Vagina (tissue), 2 donors: ENCODE results near the gene IGF1. TPM values are rescaled to one million over a fixed set of nuclear protein-coding genes. Genes with fewer than 3 reads are reported as not detected.
A peak's percentile ranks its signal among the peaks of the same experiment; 100 is the strongest.

ENCODE experiments used
- DNase-seq, 2 donors: peaks; one replicate each; pipeline ENCODE4 v3.0.0-alpha.2; 2017; ENCODE audit errors: extremely low spot score in 2 of 2
- H3K27ac ChIP-seq: fragments of 200-600 bp; sonication (generic); one replicate; pipeline ENCODE4 v1.5.1; 2019
- H3K27me3 ChIP-seq: fragments of 200-600 bp; sonication (generic); one replicate; pipeline ENCODE4 v1.5.1; 2019
- H3K36me3 ChIP-seq, 2 donors: fragments of 200-600 bp; sonication (generic); one replicate each; pipeline ENCODE4 v1.5.1; 2017 to 2019
- H3K4me1 ChIP-seq: fragments of 200-600 bp; sonication (generic); one replicate; pipeline ENCODE4 v1.5.1; 2019
- H3K4me3 ChIP-seq, 2 donors: fragments of 200-600 bp; sonication (generic); 1 replicate in 1 of 2; 2 replicates in 1 of 2; pipeline ENCODE4 v1.5.1; 2016 to 2019
- H3K9me3 ChIP-seq: fragments of 200-600 bp; sonication (generic); one replicate; pipeline ENCODE4 v1.5.1; 2019
- POLR2A ChIP-seq, 2 donors: fragments of 450-650 bp; IDR thresholded peaks; one replicate each; pipeline ENCODE4 v1.6.1; 2017; ENCODE audit warnings: antibody characterized with exemption in 2 of 2, mild to moderate bottlenecking in 2 of 2, moderate library complexity in 2 of 2
- POLR2AphosphoS5 ChIP-seq, 2 donors: sonication (generic); formaldehyde crosslinking; IDR thresholded peaks; one replicate each; pipeline ENCODE4 v1.9.0; 2017; ENCODE audit warnings: antibody characterized with exemption in 2 of 2, mild to moderate bottlenecking in 2 of 2, low read depth in 1 of 2; ENCODE audit not compliant: insufficient read depth in 1 of 2
- intact Hi-C: fragments of 100-400 bp; cut with DNase I; formaldehyde crosslinking; loops from one replicate; pipeline ENCODE4 v1.15.1; 2023
- total RNA-seq: library from RNA; depleted of rRNA; stranded (reverse); fragments of >200 nt; gene quantifications from one replicate; pipeline ENCODE4 v1.2.3, GENCODE V29; 2016
- TF ChIP-seq, protein P1 (sequence below), 3 experiments: fragments of 450-650 bp in 2 of 3; fragments of 200-600 bp in 1 of 3; sonication (generic) in 1 of 3; IDR thresholded peaks; one replicate each; pipeline ENCODE4 v1.5.1; 2017 to 2019; ENCODE audit warnings: antibody characterized with exemption in 3 of 3, mild to moderate bottlenecking in 2 of 3, moderate library complexity in 2 of 3

IGF1 gene
- total RNA-seq, 1 donor from 2014 or later: 68.0 TPM

DNA sequence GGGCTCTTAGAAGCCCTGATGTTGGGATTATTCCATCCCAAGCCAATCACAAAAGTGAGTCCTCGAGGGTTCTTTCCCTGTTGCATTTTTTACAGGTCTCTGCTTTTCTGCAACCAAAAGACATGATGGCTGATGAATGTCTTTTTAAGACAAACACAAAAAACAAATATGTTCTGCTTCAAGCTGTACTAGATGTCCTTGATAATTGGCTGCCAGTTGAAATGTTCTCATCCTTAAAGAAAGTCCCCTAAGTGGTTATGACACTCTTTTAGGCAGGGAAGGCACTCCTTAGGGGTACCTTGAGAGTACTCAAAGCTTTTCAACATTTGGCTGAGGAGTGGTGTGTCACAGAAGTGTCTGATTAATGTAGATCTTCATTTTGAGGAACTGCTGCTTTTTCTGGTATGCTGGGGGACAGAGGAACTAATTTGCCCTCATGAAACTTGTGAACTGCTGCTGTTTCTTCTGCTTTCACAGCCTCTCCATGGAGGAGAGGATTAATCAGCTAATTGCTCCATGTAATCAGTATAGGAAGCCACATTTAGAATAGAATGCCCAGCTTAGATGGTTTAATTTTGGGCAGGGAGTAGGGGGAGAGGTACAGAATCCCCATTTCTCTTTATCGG lies 22.8 kb upstream of the IGF1 start:
- peaks cover 10% of the 10 kb centered on the region for H3K4me1 ChIP-seq
- peak overlapping the region; percentile 65 for H3K27ac ChIP-seq
- H3K36me3 ChIP-seq: no peaks in the 10 kb centered on the region
- no peak for DNase-seq
- TF ChIP-seq, protein P1, sequence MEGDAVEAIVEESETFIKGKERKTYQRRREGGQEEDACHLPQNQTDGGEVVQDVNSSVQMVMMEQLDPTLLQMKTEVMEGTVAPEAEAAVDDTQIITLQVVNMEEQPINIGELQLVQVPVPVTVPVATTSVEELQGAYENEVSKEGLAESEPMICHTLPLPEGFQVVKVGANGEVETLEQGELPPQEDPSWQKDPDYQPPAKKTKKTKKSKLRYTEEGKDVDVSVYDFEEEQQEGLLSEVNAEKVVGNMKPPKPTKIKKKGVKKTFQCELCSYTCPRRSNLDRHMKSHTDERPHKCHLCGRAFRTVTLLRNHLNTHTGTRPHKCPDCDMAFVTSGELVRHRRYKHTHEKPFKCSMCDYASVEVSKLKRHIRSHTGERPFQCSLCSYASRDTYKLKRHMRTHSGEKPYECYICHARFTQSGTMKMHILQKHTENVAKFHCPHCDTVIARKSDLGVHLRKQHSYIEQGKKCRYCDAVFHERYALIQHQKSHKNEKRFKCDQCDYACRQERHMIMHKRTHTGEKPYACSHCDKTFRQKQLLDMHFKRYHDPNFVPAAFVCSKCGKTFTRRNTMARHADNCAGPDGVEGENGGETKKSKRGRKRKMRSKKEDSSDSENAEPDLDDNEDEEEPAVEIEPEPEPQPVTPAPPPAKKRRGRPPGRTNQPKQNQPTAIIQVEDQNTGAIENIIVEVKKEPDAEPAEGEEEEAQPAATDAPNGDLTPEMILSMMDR (IDR thresholded peaks at IDR 0.05): no peak
- TF ChIP-seq POLR2AphosphoS5 (IDR thresholded peaks at IDR 0.05; ENCODE audit: insufficient read depth in 1 of 2, low read depth in 1 of 2) (no peak), POLR2A (IDR thresholded peaks at IDR 0.05) (no peak)
- no peaks in the 10 kb centered on the region for H3K27me3 ChIP-seq
- intact Hi-C loops: no loop called here
- H3K9me3 ChIP-seq: no peaks in the 10 kb centered on the region
- no peak overlapping the region for H3K4me3 ChIP-seq

DNA sequence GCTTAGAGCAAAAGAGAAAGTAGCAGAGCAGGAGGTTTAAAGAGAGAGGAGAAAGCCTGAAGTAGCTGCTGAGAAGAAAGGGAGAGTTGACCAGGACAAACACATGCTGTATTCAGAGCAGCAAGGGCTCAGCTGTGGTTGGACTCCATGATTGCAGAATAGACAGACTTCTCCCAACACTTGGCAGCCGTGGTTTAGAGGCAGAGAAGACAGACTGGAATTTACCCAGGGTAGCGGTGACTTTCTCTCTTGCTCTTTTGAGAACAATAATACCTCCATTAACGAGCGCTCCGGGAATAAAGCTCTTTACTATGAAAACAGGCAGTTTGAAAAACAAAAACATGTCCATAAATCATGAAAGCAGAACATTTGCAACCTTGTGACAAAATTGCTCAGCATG lies 21.4 kb upstream of the IGF1 start:
- H3K4me3 ChIP-seq: no peak overlapping the region
- H3K27ac ChIP-seq: peak overlapping the region; percentile 65
- intact Hi-C loops: no loop called here
- peaks cover 10% of the 10 kb centered on the region for H3K4me1 ChIP-seq
- TF ChIP-seq, protein P1 (IDR thresholded peaks at IDR 0.05): no peak
- TF ChIP-seq POLR2A (IDR thresholded peaks at IDR 0.05) (no peak), POLR2AphosphoS5 (IDR thresholded peaks at IDR 0.05; ENCODE audit: insufficient read depth in 1 of 2, low read depth in 1 of 2) (peak in 1 of 2 donors; percentile 25)
- DNase-seq: no peak
- no peaks in the 10 kb centered on the region for H3K36me3 ChIP-seq
- H3K27me3 ChIP-seq: no peaks in the 10 kb centered on the region
- no peaks in the 10 kb centered on the region for H3K9me3 ChIP-seq

DNA sequence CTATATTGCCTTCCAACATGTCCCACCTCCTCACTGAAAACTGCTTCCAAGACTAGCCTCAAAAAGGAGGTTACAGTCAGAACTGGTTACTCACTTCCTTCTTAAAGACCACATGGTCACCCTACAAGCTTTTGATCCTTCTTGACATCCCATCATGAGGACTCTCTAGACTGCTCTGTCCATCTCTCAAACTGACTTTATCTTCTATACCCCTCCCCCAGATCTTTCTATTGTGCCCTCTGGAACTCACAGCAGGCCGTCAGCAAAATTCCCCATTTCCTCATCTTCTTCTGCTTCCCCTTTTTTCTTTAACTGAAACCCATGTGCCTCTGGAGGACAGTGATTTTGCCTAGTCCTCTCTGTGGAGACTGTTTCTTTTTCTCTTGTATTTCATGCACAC lies 18.1 kb upstream of the IGF1 start:
- TF ChIP-seq, protein P1 (IDR thresholded peaks at IDR 0.05): no peak
- Histone ChIP-seq H3K27me3 (no peaks in the 10 kb centered on the region), H3K9me3 (no peaks in the 10 kb centered on the region), H3K36me3 (no peaks in the 10 kb centered on the region), H3K4me1 (peaks cover 18% of the 10 kb centered on the region), H3K4me3 (no peak overlapping the region), H3K27ac (no peak overlapping the region)
- intact Hi-C loops: no loop called here
- DNase-seq: no peak

DNA sequence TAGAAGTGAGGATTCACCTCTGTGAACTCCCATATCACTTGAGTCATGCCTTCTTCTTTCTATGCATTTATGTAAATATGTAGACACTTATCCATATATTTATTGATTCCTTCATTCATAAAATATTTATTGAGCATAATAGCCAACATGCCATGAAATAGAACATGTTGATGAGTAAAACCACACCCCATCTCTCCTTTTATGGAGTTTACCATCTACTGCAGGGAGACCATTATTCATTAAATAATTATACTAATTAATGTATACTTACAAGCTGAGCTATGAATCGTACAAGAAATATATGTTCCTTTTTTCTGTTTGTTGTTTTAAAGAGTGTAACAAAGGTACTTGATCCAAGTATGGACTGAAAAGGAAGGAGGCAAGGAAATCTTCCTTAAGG lies 17.4 kb upstream of the IGF1 start:
- no peak for DNase-seq
- Histone ChIP-seq H3K27me3 (no peaks in the 10 kb centered on the region), H3K27ac (no peak overlapping the region), H3K9me3 (no peaks in the 10 kb centered on the region), H3K36me3 (no peaks in the 10 kb centered on the region), H3K4me3 (no peak overlapping the region), H3K4me1 (peaks cover 18% of the 10 kb centered on the region)
- intact Hi-C loops: no loop called here
- TF ChIP-seq, protein P1 (IDR thresholded peaks at IDR 0.05): no peak
- TF ChIP-seq POLR2A (IDR thresholded peaks at IDR 0.05) (no peak), POLR2AphosphoS5 (IDR thresholded peaks at IDR 0.05; ENCODE audit: insufficient read depth in 1 of 2, low read depth in 1 of 2) (no peak)

DNA sequence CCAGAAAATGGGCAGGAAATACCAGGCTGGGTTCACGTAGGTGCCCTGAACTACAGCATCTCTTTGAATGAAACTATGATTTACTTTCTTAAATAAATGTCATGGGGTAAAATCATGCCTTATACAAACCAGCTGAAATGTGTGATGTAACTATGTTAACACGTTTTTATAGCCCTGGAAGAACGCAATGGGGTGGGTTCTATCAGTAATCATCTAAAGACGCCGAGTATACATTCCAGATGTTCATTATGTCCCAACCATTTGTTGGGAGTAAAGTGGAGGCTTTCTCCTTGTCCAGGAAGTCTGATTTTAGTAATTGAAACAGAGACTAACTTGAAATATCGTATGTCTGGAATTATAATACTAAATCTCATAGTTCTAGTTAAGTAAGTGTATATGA lies 16.2 kb upstream of the IGF1 start:
- Histone ChIP-seq H3K36me3 (no peaks in the 10 kb centered on the region), H3K27ac (peak overlapping the region; percentile 37), H3K4me1 (peaks cover 16% of the 10 kb centered on the region), H3K27me3 (no peaks in the 10 kb centered on the region), H3K9me3 (no peaks in the 10 kb centered on the region), H3K4me3 (no peak overlapping the region)
- no peak for DNase-seq
- intact Hi-C loops: no loop called here
- no peak for TF ChIP-seq POLR2A (IDR thresholded peaks at IDR 0.05)
- TF ChIP-seq, protein P1 (IDR thresholded peaks at IDR 0.05): no peak
- no peak for TF ChIP-seq POLR2AphosphoS5 (IDR thresholded peaks at IDR 0.05; ENCODE audit: insufficient read depth in 1 of 2, low read depth in 1 of 2)
